ENCODE results near the gene C1QTNF6. TPM values are rescaled to one million over a fixed set of nuclear protein-coding genes. Genes with fewer than 3 reads are reported as not detected.
A peak's percentile ranks its signal among the peaks of the same experiment; 100 is the strongest.

C1QTNF6 gene
- total and polyA plus RNA-seq, 2 experiments from 2014 or later = 1.7 to 2.3 TPM

GRCh38 chr22:37169947-37170688 lies 17.9 kb downstream of the C1QTNF6 start:
- Histone ChIP-seq H3K27me3 (ENCODE audit: insufficient read depth) (no peaks in the 10 kb centered on the region), H3K4me1 (ENCODE audit: insufficient read depth) (peaks cover 15% of the 10 kb centered on the region), H3K4me3 (no peak overlapping the region), H3K27ac (ENCODE audit: low read depth) (no peak overlapping the region), H3K4me2 (no peak overlapping the region), H2AFZ (no peak overlapping the region), H3F3A (replicated peaks; ENCODE audit: low read depth) (no peaks in the 10 kb centered on the region), H4K20me1 (replicated peaks; ENCODE audit: insufficient read depth) (no peaks in the 10 kb centered on the region), H3K36me3 (ENCODE audit: insufficient read depth) (no peaks in the 10 kb centered on the region), H3K79me2 (replicated peaks; ENCODE audit: insufficient read depth) (no peaks in the 10 kb centered on the region), H3K9me2 (ENCODE audit: insufficient read depth) (no peaks in the 10 kb centered on the region)
- Mint-ChIP-seq H3K36me3 (ENCODE audit: low read depth) (no peaks in the 10 kb centered on the region), H3K9me3 (no peaks in the 10 kb centered on the region), H3K27me3 (ENCODE audit: insufficient read depth, low read depth, poor library complexity) (peaks cover 13% of the 10 kb centered on the region), H3K27ac (no peak overlapping the region), H3K4me1 (peaks cover 27% of the 10 kb centered on the region), H3K4me3 (no peak overlapping the region)
- ATAC-seq (no peak), DNase-seq (ENCODE audit: low spot score) (no peak)
- TF ChIP-seq CTCF (conservative IDR thresholded peaks at IDR 0.05; ENCODE audit: low read depth in 2 of 2) (peak in 1 of 2 experiments; percentile 52; a peak in 3 of 4 replicates), EZH2phosphoT487 (IDR thresholded peaks at IDR 0.05; ENCODE audit: unreplicated experiment) (no peak), JUNB (IDR thresholded peaks at IDR 0.05; ENCODE audit: unreplicated experiment) (no peak)

- no peaks in the 10 kb centered on the region for H3K27me3 ChIP-seq (ENCODE audit: insufficient read depth)
- H2AFZ ChIP-seq = no peak overlapping the region
- no peaks in the 10 kb centered on the region for H4K20me1 ChIP-seq (replicated peaks; ENCODE audit: insufficient read depth)
- no peaks in the 10 kb centered on the region for H3K9me2 ChIP-seq (ENCODE audit: insufficient read depth)
- Mint-ChIP-seq H3K4me1 (peaks cover 27% of the 10 kb centered on the region), H3K9me3 (no peaks in the 10 kb centered on the region), H3K27me3 (ENCODE audit: insufficient read depth, low read depth, poor library complexity) (peaks cover 13% of the 10 kb centered on the region), H3K27ac (no peak overlapping the region), H3K36me3 (ENCODE audit: low read depth) (no peaks in the 10 kb centered on the region), H3K4me3 (no peak overlapping the region)
- H3K27ac ChIP-seq (ENCODE audit: low read depth) = no peak overlapping the region
- peaks cover 15% of the 10 kb centered on the region for H3K4me1 ChIP-seq (ENCODE audit: insufficient read depth)
- no peak for DNase-seq (ENCODE audit: low spot score)
- no peaks in the 10 kb centered on the region for H3K79me2 ChIP-seq (replicated peaks; ENCODE audit: insufficient read depth)
- H3K36me3 ChIP-seq (ENCODE audit: insufficient read depth) = no peaks in the 10 kb centered on the region
- no peak overlapping the region for H3K4me3 ChIP-seq
- ATAC-seq = no peak
- no peaks in the 10 kb centered on the region for H3F3A ChIP-seq (replicated peaks; ENCODE audit: low read depth)
- H3K4me2 ChIP-seq = no peak overlapping the region
- TF ChIP-seq ETS1 (IDR thresholded peaks at IDR 0.05) = no peak
- no peak for TF ChIP-seq POLR2AphosphoS5 (IDR thresholded peaks at IDR 0.05; ENCODE audit: low read depth)
- TF ChIP-seq ZNF462 (CRISPR knock-in tag; IDR thresholded peaks at IDR 0.05) = no peak
- no peak for TF ChIP-seq REST (IDR thresholded peaks at IDR 0.05; ENCODE audit: unreplicated experiment)
- TF ChIP-seq CREB1 (CRISPR knock-in tag; IDR thresholded peaks at IDR 0.05; ENCODE audit: low read depth) = no peak
- no peak for TF ChIP-seq EZH2phosphoT487 (IDR thresholded peaks at IDR 0.05; ENCODE audit: unreplicated experiment)
Observed at GRCh38 chr22:37169406-37169805, 18.6 kb downstream of the C1QTNF6 start.
